Neural progenitor cell (in vitro differentiated cells): ENCODE results near the gene SLC39A2. TPM values are rescaled to one million over a fixed set of nuclear protein-coding genes. Genes with fewer than 3 reads are reported as not detected.

Source experiments
- DNase-seq: peaks from one replicate; pipeline ENCODE4 v3.0.0-alpha.2; 2016; ENCODE audit warnings: low spot score
- H2AFZ ChIP-seq: fragments of 200-600 bp; sonication (generic); replicated peaks from 2 replicates; pipeline ENCODE4 v1.6.1; 2016; ENCODE audit warnings: antibody characterized with exemption
- H3F3A ChIP-seq: fragments of 200-600 bp; sonication (generic); 2 replicates; pipeline ENCODE4 v1.6.1; 2016; ENCODE audit warnings: antibody characterized with exemption, low read depth
- H3K27ac ChIP-seq: fragments of 200-600 bp; sonication (generic); 2 replicates; pipeline ENCODE4 v1.5.1; 2016; ENCODE audit warnings: mild to moderate bottlenecking
- H3K27me3 ChIP-seq: fragments of 200-600 bp; sonication (generic); 2 replicates; pipeline ENCODE4 v1.6.1; 2016; ENCODE audit warnings: mild to moderate bottlenecking, moderate library complexity
- H3K36me3 ChIP-seq: fragments of 200-600 bp; sonication (generic); 2 replicates; pipeline ENCODE4 v1.5.1; 2016
- H3K4me1 ChIP-seq: fragments of 200-600 bp; sonication (generic); 2 replicates; pipeline ENCODE4 v1.6.1; 2016; ENCODE audit warnings: mixed run types
- H3K4me2 ChIP-seq: fragments of 200-600 bp; sonication (generic); 2 replicates; pipeline ENCODE4 v1.6.1; 2016
- H3K4me3 ChIP-seq: fragments of 200-600 bp; sonication (generic); 2 replicates; pipeline ENCODE4 v1.5.1; 2016
- H3K79me2 ChIP-seq: fragments of 200-600 bp; sonication (generic); 2 replicates; pipeline ENCODE4 v1.6.1; 2016; ENCODE audit warnings: low read depth
- H3K9ac ChIP-seq: fragments of 200-600 bp; sonication (generic); 2 replicates; pipeline ENCODE4 v1.6.1; 2016
- H3K9me3 ChIP-seq: fragments of 200-600 bp; sonication (generic); 2 replicates; pipeline ENCODE4 v1.5.1; 2016; ENCODE audit warnings: low read depth
- H4K20me1 ChIP-seq: fragments of 200-600 bp; sonication (generic); 2 replicates; pipeline ENCODE4 v1.6.1; 2016; ENCODE audit warnings: low read depth
- H3K27ac Mint-ChIP-seq: 3 replicates; pipeline ENCODE4 v1.8.0; 2021; ENCODE audit warnings: mixed read lengths
- H3K27me3 Mint-ChIP-seq: 2 replicates; pipeline ENCODE4 v1.8.0; 2022; ENCODE audit warnings: low read depth, mild to moderate bottlenecking, inconsistent platforms, moderate library complexity, mixed read lengths; ENCODE audit not compliant: insufficient read depth
- H3K36me3 Mint-ChIP-seq: 3 replicates; pipeline ENCODE4 v1.8.0; 2021; ENCODE audit warnings: mixed read lengths
- H3K4me1 Mint-ChIP-seq: 3 replicates; pipeline ENCODE4 v1.8.0; 2021; ENCODE audit warnings: mixed read lengths
- H3K4me3 Mint-ChIP-seq: 3 replicates; pipeline ENCODE4 v1.8.0; 2021; ENCODE audit warnings: mild to moderate bottlenecking, moderate library complexity, mixed read lengths
- H3K9me3 Mint-ChIP-seq: 3 replicates; pipeline ENCODE4 v1.8.0; 2020; ENCODE audit warnings: mixed read lengths
- EZH2 ChIP-seq: fragments of 200-600 bp; sonication (generic); IDR thresholded peaks from 2 replicates; pipeline ENCODE4 v1.6.1; 2017; ENCODE audit warnings: antibody characterized with exemption, mild to moderate bottlenecking, moderate library complexity
- EZH2phosphoT487 ChIP-seq: fragments of 200-600 bp; sonication (generic); IDR thresholded peaks from 2 replicates; pipeline ENCODE4 v1.6.1; 2017; ENCODE audit warnings: antibody characterized with exemption
- total RNA-seq: library from RNA; depleted of rRNA; stranded (reverse); fragments of >200 nt; gene quantifications from 2 replicates; pipeline ENCODE4 v1.2.3, GENCODE V29; 2015; ENCODE audit warnings: low replicate concordance
- TF ChIP-seq, protein P1 (sequence below): fragments of 200-600 bp; sonication (generic); IDR thresholded peaks from 2 replicates; pipeline ENCODE4 v1.5.1; 2017; ENCODE audit warnings: antibody characterized with exemption, mild to moderate bottlenecking

The SLC39A2 gene
- total RNA-seq, 1 donor from 2014 or later, result not detected

DNA sequence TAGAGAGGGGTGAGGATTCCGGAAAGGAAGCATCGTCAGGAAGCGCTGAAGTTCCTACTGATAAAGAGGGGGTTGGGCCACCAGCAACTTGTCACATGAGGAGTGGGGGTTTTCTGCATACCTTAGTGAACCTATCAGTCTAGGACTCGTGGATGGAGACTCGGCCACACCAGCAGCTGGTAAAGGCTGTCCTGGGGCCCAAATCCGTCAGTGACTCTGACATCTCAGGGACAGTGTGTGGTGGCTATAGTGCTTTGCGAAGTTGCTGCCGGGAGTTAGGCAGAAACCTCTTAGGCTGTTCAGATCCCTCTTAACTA, 27.4 kb upstream of the SLC39A2 start:
- Histone ChIP-seq H2AFZ (peak overlapping the region; percentile 95), H3K27ac (no peak overlapping the region), H3K9me3 (no peaks in the 10 kb centered on the region), H3K4me1 (no peaks in the 10 kb centered on the region), H3F3A (peaks cover 4% of the 10 kb centered on the region), H3K79me2 (no peaks in the 10 kb centered on the region), H3K4me3 (peak overlapping the region; percentile 67), H4K20me1 (no peaks in the 10 kb centered on the region), H3K36me3 (no peaks in the 10 kb centered on the region), H3K27me3 (peaks cover 43% of the 10 kb centered on the region), H3K9ac (no peak overlapping the region), H3K4me2 (peak overlapping the region; percentile 77)
- Mint-ChIP-seq H3K36me3 (no peaks in the 10 kb centered on the region), H3K27ac (peak overlapping the region; percentile 5), H3K9me3 (no peaks in the 10 kb centered on the region), H3K4me1 (peaks cover 7% of the 10 kb centered on the region), H3K27me3 (peaks cover under 1% of the 10 kb centered on the region), H3K4me3 (peak overlapping the region; percentile 96)
- no peak for DNase-seq
- no peak for TF ChIP-seq EZH2phosphoT487
- TF ChIP-seq, protein P1, sequence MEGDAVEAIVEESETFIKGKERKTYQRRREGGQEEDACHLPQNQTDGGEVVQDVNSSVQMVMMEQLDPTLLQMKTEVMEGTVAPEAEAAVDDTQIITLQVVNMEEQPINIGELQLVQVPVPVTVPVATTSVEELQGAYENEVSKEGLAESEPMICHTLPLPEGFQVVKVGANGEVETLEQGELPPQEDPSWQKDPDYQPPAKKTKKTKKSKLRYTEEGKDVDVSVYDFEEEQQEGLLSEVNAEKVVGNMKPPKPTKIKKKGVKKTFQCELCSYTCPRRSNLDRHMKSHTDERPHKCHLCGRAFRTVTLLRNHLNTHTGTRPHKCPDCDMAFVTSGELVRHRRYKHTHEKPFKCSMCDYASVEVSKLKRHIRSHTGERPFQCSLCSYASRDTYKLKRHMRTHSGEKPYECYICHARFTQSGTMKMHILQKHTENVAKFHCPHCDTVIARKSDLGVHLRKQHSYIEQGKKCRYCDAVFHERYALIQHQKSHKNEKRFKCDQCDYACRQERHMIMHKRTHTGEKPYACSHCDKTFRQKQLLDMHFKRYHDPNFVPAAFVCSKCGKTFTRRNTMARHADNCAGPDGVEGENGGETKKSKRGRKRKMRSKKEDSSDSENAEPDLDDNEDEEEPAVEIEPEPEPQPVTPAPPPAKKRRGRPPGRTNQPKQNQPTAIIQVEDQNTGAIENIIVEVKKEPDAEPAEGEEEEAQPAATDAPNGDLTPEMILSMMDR, result no peak
- TF ChIP-seq EZH2, result no peak

DNA sequence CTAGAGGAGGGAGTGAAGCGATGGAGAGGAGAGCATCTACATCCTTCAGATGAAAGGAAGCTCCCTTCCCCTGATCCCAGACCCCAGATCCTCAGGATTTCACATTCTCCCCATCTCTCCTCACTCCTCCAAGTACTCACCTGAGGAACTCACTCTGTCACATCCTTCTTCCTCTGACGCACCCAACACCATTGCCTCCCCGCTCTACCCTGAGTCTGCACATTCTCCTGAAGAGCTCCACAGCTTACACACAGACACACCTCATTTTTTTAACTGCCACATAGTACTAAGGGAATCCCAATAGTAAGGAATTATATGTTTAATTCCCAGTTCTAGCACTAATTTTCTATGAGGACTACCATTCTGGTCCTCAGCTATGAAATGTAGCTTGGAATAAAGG, 25.6 kb upstream of the SLC39A2 start:
- peaks cover 25% of the 10 kb centered on the region for H3K27me3 ChIP-seq
- no peaks in the 10 kb centered on the region for H3K9me3 Mint-ChIP-seq
- H3K27me3 Mint-ChIP-seq, result peaks cover 2% of the 10 kb centered on the region
- no peak for DNase-seq
- H3K4me1 Mint-ChIP-seq, result peaks cover 7% of the 10 kb centered on the region
- peaks cover 4% of the 10 kb centered on the region for H3F3A ChIP-seq
- no peak for TF ChIP-seq EZH2
- TF ChIP-seq, protein P1, result no peak
- TF ChIP-seq EZH2phosphoT487, result no peak
- no peak overlapping the region for H3K4me3 ChIP-seq
- no peak overlapping the region for H2AFZ ChIP-seq
- no peaks in the 10 kb centered on the region for H3K9me3 ChIP-seq
- no peaks in the 10 kb centered on the region for H4K20me1 ChIP-seq
- H3K36me3 ChIP-seq, result no peaks in the 10 kb centered on the region
- no peaks in the 10 kb centered on the region for H3K36me3 Mint-ChIP-seq
- no peak overlapping the region for H3K9ac ChIP-seq
- no peak overlapping the region for H3K27ac Mint-ChIP-seq
- H3K4me3 Mint-ChIP-seq, result no peak overlapping the region
- H3K4me1 ChIP-seq, result no peaks in the 10 kb centered on the region
- H3K4me2 ChIP-seq, result no peak overlapping the region
- H3K27ac ChIP-seq, result no peak overlapping the region
- H3K79me2 ChIP-seq, result no peaks in the 10 kb centered on the region

DNA sequence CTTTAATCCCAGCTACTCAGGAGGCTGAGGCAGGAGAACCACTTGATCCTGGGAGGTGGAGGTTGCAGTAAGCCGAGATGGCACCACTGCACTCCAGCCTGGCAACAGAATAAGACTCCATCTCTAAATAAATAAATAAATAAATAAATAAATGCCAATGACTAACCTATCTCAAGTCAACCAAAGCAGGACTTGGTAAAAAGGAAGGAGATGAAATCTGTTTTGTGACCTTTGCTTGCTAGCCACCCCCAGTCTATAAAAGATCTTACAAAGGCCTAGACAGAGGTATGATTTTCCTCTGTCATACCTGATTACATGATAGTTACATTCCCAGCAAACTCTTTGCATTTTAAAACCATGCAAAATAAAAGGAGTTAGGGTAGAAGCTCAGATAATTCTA, 22.8 kb upstream of the SLC39A2 start:
- Histone ChIP-seq H3K4me3 (no peak overlapping the region), H3K27ac (no peak overlapping the region), H2AFZ (no peak overlapping the region), H3K4me1 (no peaks in the 10 kb centered on the region), H3K9me3 (no peaks in the 10 kb centered on the region), H3K9ac (no peak overlapping the region), H3F3A (peaks cover under 1% of the 10 kb centered on the region), H3K4me2 (no peak overlapping the region), H3K36me3 (no peaks in the 10 kb centered on the region), H4K20me1 (no peaks in the 10 kb centered on the region), H3K27me3 (peaks cover 15% of the 10 kb centered on the region), H3K79me2 (no peaks in the 10 kb centered on the region)
- H3K27me3 Mint-ChIP-seq, result peaks cover 2% of the 10 kb centered on the region
- TF ChIP-seq, protein P1, result no peak
- TF ChIP-seq EZH2 (no peak), EZH2phosphoT487 (no peak)
- no peak overlapping the region for H3K27ac Mint-ChIP-seq
- H3K36me3 Mint-ChIP-seq, result no peaks in the 10 kb centered on the region
- no peak overlapping the region for H3K4me3 Mint-ChIP-seq
- DNase-seq, result no peak
- no peaks in the 10 kb centered on the region for H3K9me3 Mint-ChIP-seq
- H3K4me1 Mint-ChIP-seq, result peaks cover 7% of the 10 kb centered on the region
